K562 (cell line): ENCODE results near the gene PLEKHG3. TPM values are rescaled to one million over a fixed set of nuclear protein-coding genes. Genes with fewer than 3 reads are reported as not detected.

Experiments used
- BCL6 ChIP-seq: fragments of 250-450 bp; sonication (Bioruptor Pico); IDR thresholded peaks from 2 replicates; pipeline ENCODE4 v1.4.0; 2020
- DEAF1 ChIP-seq: fragments of 450-650 bp; formaldehyde crosslinking; IDR thresholded peaks from 2 replicates; pipeline ENCODE4 v1.4.0; 2020; ENCODE audit warnings: mild to moderate bottlenecking, moderate library complexity
- EHMT2 ChIP-seq: fragments of 450-650 bp; IDR thresholded peaks from 2 replicates; pipeline ENCODE4 v1.6.1; 2018; ENCODE audit warnings: antibody characterized with exemption
- HMGN3 ChIP-seq: IDR thresholded peaks from 2 replicates; pipeline ENCODE4 v1.6.1; 2011; ENCODE audit warnings: borderline replicate concordance, low read depth, mild to moderate bottlenecking, mixed read lengths, low read length; ENCODE audit not compliant: insufficient read length; ENCODE audit errors: extremely low read depth
- KHSRP ChIP-seq: fragments of 450-650 bp; IDR thresholded peaks from 2 replicates; pipeline ENCODE4 v1.6.1; 2017
- NR3C1 ChIP-seq: sonication (generic); formaldehyde crosslinking; IDR thresholded peaks from 2 replicates; pipeline ENCODE4 v1.8.1; 2022; ENCODE audit warnings: missing genetic modification reagents
- ZKSCAN1 ChIP-seq: fragments of 150-350 bp; IDR thresholded peaks from 2 replicates; pipeline ENCODE4 v1.6.1; 2016; ENCODE audit warnings: low read depth, low read length
- ZNF24 ChIP-seq: fragments of 450-650 bp; IDR thresholded peaks from 2 replicates; pipeline ENCODE4 v1.6.1; 2016
- ZNF445 ChIP-seq: fragments of 250-450 bp; sonication (Bioruptor Pico); IDR thresholded peaks from 2 replicates; pipeline ENCODE4 v1.4.0; 2020; ENCODE audit warnings: low read depth, mild to moderate bottlenecking, moderate library complexity
- polyA plus RNA-seq, 8 experiments: library from polyadenylated mRNA; depleted of rRNA in 4 of 8; stranded (reverse) in 5 of 8; unstranded in 3 of 8; fragments of >200 nt; fragmentation: Nextera tagmentation in 2 of 8; fragmentation: Illumina TruSeq in 1 of 8; extraction: Ambion mirVana in 2 of 8; extraction: Trizol in 1 of 8; gene quantifications; 2 replicates each; pipeline versions ENCODE4 v1.2.1 to v1.2.3, GENCODE V29; 2011 to 2014; ENCODE audit warnings: inconsistent platforms in 1 of 8, missing spikeins in 1 of 8
- total RNA-seq, 7 experiments: library from RNA; depleted of rRNA in 6 of 7; stranded (reverse); fragments of >200 nt in 6 of 7; fragmentation: Illumina TruSeq in 2 of 7; extraction: Trizol in 2 of 7; gene quantifications; 2 replicates each; pipeline versions ENCODE4 v1.2.1 to v1.2.3, GENCODE V29; 2011 to 2021; ENCODE audit warnings: low replicate concordance in 1 of 7
- TF ChIP-seq, protein P1 (sequence below): sonication (generic); formaldehyde crosslinking; IDR thresholded peaks from 2 replicates; pipeline ENCODE4 v1.8.0; 2023; ENCODE audit warnings: mild to moderate bottlenecking, missing genetic modification reagents
- TF ChIP-seq, protein P2 (sequence below): fragments of 250-450 bp; sonication (Bioruptor Pico); IDR thresholded peaks from 2 replicates; pipeline ENCODE4 v1.8.0; 2021; ENCODE audit warnings: mild to moderate bottlenecking, moderate library complexity

Gene PLEKHG3
- total and polyA plus RNA-seq, 9 of the 15 experiments (the other 6 are each of a cell fraction or from before 2014, with no cell fraction given), result 0.04 to 0.16 TPM; not detected in 7

DNA sequence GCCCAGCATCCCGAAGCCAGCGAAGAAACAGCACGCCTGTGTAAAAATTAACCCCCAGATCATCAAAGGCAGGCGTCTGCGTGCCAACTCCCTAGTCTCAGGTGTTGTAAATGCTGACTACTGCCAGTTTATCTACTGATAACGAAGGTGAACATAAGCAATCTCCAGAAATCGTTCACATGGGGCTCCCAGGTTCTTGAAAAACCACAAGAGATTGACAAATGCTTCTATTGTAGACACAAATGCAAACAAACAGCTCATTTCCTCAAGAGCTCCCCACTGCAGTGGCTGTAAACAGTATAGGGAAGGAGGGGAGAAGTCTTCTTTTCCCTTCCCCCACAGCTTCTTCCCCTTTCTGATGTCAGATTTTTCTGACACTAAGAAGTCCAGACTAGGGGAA lies 5.3 kb upstream of the PLEKHG3 start (continued):
- TF ChIP-seq, protein P1, sequence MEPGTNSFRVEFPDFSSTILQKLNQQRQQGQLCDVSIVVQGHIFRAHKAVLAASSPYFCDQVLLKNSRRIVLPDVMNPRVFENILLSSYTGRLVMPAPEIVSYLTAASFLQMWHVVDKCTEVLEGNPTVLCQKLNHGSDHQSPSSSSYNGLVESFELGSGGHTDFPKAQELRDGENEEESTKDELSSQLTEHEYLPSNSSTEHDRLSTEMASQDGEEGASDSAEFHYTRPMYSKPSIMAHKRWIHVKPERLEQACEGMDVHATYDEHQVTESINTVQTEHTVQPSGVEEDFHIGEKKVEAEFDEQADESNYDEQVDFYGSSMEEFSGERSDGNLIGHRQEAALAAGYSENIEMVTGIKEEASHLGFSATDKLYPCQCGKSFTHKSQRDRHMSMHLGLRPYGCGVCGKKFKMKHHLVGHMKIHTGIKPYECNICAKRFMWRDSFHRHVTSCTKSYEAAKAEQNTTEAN (CRISPR knock-in tag), result no peak
- TF ChIP-seq, protein P2, sequence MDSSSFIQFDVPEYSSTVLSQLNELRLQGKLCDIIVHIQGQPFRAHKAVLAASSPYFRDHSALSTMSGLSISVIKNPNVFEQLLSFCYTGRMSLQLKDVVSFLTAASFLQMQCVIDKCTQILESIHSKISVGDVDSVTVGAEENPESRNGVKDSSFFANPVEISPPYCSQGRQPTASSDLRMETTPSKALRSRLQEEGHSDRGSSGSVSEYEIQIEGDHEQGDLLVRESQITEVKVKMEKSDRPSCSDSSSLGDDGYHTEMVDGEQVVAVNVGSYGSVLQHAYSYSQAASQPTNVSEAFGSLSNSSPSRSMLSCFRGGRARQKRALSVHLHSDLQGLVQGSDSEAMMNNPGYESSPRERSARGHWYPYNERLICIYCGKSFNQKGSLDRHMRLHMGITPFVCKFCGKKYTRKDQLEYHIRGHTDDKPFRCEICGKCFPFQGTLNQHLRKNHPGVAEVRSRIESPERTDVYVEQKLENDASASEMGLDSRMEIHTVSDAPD (CRISPR knock-in tag), result no peak
- TF ChIP-seq HMGN3, result no peak
- no peak for TF ChIP-seq KHSRP
- no peak for TF ChIP-seq BCL6 (CRISPR knock-in tag)
- no peak for TF ChIP-seq ZNF24
- no peak for TF ChIP-seq ZNF445 (CRISPR knock-in tag)
- no peak for TF ChIP-seq DEAF1 (CRISPR knock-in tag)
- no peak for TF ChIP-seq ZKSCAN1
- TF ChIP-seq EHMT2, result no peak
- TF ChIP-seq NR3C1 (CRISPR knock-in tag), result no peak
